Nucleus accumbens (tissue), 56 donors: ENCODE measurements around the gene TJP2.

Source experiments
- DNase-seq, 56 donors: peaks; one replicate each; lab custom pipeline; 2025; lab: John Stamatoyannopoulos, UW

Gene TJP2

DNA sequence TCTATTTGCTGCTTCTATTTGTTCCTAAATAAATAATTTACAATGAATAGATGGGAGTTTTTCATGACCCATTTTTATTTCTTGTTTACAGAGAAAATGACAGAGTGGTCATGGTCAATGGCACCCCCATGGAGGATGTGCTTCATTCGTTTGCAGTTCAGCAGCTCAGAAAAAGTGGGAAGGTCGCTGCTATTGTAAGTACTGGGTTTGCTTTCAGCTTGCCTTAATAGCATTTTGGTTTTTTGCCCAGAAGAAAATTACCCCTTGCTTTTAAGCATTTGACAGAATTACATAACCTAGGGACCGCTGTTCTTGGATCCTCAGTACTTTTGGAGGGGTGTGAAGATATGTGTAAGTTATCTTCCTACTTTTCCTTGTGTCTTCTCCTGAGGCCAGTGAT, 44.1 kb downstream of the TJP2 start:
- DNase-seq: peak in 1 of 56 donors; percentile 10

DNA sequence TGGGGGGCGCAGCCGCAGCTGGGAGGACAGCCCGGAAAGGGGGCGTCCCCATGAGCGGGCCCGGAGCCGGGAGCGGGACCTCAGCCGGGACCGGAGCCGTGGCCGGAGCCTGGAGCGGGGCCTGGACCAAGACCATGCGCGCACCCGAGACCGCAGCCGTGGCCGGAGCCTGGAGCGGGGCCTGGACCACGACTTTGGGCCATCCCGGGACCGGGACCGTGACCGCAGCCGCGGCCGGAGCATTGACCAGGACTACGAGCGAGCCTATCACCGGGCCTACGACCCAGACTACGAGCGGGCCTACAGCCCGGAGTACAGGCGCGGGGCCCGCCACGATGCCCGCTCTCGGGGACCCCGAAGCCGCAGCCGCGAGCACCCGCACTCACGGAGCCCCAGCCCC, 47.0 kb downstream of the TJP2 start:
- DNase-seq: no peak

DNA sequence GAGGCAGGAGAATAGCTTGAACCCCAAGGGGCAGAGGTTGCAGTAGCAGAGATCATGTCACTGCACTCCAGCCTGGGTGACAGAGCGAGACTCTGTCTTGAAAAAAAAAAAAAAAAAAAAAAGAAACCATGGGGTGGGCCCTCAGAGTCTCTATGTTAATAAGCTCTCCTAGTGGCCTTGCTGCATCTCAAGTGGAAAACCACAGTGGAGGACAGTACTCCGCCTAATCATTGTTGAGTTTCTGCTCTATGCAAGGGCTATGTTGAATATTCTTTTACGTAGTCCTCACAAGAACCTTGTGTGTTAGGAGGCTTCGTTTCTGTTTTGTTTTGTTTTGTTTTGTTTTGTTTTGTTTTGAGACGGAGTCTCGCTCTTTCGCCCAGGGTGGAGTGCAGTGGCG, 48.9 kb downstream of the TJP2 start:
- no peak for DNase-seq

DNA sequence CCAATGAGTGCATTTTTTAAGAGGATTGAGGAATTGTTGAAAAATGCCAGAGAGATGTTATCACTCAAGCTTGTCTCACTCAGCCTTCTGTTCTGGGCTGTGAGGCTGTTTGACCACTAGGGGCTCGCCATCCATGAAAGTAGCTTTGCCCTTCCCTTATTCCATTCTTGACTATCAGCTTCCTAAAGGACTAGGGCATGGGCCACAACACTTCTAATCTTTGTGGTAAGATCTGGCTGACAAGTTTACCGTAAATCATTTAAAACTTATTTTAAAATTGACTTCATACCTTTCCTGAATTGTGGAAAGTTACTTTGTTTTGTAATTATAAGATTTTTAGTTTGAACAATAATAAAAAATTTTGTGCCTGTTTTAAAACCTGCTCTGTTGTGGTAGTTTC, 49.5 kb downstream of the TJP2 start:
- peak in 10 of 56 donors; percentile 5 to 49 (median 12) for DNase-seq

DNA sequence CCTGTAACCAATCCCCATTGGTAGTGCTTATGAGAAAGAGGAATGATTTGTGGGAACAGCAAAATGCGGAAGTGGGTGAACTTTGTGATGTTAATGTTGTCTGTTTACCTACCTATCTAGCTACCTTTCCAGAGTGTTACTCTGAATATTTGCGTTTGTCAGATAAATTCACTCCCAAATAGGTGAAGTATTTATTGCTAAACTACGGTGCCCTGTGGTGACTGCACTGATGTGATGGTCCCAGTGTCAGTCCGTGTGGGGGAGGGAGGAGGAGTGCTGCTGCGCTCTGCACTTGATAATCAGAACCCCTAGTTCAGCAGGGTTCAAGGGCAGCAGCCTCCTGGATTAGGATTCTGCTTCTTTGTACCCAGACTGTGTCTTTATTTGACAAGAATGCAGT, 55.3 kb downstream of the TJP2 start:
- no peak for DNase-seq

DNA sequence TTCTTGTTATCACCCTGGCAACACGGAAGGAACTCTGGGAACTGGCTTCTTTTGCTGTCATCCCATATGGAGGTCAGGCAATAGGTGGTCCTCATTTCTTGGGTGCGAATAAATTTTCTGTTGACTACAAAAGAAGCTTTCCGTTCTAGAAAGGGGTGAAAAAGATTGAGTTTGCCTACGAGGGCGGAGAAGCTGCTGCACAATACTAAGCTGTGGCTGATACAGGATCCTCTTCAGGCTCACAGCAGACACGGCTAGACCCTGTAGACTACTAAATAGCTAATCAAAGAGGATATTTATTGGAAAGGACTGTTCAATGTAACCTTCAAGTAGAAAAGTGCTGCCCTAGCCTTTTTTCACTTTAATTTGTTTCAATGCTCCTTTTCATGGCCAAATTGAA, 58.1 kb downstream of the TJP2 start:
- no peak for DNase-seq

DNA sequence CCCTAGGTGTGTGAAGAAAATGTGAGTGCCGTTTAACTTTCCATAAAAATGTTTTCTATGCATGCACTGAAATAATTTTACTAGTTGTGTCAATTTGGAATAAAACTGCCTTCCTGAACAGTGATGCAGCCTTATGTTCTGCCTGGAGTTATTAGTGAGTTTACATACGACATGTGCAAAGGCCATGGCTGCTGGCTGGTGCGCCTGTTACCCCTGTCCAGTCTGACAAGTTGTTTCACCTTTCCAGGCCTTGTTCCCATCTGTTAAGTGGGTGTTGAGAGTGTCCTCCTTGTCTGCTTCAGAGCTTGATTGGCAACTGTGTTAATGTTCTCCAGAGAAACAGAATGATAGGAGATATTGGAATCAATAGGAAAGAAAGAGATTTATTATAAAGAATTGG, 60.6 kb downstream of the TJP2 start:
- DNase-seq: no peak

DNA sequence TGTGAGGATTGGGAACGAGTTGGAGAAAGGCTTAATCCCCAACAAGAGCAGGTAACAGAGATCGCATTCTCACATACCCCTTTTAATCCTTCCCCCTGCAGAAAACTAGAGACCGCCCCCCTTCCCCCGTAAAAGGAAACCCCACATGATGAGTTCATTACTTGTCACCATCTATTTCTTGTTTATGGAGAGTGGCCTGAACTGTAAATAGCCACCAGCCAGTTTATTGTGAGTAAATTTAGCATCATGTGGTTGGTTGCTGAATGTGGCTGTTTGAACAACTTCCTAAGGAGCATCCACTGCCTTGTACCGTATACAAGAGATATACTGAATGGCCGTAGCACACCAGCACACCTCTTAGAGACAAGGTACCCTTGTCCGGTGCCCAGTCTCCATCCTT, 62.1 kb downstream of the TJP2 start:
- DNase-seq: no peak

DNA sequence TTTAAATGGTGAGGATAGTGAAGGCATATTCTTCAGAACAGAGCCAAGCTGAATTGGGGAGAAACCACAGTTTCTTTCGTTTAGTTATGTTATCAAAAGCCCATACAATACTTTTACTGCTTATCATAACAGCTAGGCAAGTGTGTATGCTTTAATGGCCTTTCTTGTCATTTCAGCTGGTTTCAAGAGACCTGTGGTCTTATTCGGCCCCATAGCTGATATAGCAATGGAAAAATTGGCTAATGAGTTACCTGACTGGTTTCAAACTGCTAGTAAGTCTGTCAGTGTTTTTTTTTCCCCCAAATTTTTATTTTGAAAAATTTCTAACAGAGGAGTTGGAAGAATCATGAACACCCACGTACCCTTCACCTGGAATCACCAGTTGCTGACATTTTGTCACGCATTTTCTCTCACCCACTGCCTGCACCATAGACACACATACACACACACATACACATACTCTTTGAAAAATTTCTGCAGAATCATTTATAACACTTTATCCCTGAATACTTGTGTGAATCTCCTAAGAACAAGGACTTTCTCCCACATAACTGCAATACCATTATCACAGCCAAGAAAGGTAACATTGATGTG, 63.7 kb downstream of the TJP2 start:
- DNase-seq: peak in 12 of 56 donors; percentile 1 to 44 (median 15)

DNA sequence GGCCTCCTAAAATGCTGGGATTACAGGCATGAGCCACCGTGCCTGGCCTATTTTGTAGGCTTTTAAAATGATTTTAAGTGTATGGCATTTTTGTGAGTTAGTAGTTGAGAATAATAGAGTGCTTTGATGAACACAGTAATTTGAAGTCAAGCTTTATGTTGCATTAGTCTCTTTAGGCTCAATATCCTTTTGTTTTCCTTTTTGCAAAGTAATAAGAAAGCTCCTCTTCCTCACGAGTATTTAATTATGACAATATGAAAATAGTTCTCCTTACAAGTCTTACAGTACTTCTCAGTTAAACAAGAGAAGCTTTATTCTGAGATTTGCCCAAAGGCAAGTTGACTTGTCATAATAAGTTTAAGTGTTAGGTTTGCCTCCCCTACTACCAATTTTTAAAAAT, 69.0 kb downstream of the TJP2 start:
- DNase-seq: no peak

DNA sequence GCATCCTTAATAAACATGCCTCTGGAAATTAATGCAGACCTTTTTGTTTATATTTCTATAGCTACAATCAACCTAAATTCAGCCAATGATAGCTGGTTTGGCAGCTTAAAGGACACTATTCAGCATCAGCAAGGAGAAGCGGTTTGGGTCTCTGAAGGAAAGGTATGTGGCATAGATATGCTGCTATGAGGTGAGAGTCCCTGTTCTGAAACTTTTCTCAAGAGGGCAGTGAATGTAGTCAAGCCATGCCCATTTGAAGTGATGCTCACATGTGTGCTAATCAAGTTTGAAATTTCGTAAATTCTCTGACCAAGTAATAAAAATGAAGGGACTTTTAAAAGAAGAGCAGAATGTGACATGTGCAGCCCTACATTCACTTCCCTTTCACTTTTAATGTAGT, 72.6 kb downstream of the TJP2 start:
- no peak for DNase-seq

DNA sequence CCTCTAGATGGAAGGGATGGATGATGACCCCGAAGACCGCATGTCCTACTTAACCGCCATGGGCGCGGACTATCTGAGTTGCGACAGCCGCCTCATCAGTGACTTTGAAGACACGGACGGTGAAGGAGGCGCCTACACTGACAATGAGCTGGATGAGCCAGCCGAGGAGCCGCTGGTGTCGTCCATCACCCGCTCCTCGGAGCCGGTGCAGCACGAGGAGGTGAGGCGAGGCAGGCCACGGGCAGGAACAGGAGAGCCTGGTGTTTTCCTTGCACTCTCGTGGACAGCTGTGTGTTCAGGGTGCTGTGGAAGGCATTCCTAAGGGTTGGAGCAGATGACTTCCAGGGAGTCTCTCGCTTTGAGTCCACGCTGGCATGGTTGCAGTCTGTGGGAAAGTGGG, 73.9 kb downstream of the TJP2 start:
- DNase-seq: no peak

DNA sequence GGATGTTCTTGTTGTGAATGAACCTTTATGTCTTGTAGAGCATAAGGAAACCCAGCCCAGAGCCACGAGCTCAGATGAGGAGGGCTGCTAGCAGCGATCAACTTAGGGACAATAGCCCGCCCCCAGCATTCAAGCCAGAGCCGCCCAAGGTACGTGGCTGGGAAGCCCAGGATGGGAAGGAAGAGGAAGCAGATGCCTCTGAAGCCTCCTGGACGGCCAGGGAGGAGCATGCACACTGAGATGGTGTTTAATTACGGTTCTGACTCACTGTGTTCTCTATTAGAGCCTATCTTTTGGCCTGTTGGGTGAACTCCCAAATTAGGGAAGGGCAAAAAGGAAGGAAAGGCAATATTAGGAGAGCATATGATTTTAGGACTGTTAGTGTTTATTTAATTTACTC, 75.3 kb downstream of the TJP2 start:
- DNase-seq: no peak

DNA sequence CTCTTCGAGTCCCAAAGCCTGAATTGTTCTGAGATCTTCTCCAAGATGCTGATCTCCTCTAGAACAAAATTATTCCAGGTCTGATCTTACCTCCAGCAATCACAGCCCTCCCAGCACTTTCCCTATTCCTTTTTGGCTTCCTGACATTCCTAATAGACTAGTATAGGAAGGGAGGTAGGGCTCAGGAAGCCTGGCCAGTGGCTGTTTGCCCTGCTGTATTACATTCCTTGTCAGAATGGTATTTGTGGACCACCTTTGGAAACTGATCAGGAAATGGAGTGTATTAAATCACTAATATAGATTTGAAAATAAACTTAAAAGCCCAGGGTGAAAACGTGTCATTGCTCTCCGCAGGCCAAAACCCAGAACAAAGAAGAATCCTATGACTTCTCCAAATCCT, 76.6 kb downstream of the TJP2 start:
- no peak for DNase-seq

DNA sequence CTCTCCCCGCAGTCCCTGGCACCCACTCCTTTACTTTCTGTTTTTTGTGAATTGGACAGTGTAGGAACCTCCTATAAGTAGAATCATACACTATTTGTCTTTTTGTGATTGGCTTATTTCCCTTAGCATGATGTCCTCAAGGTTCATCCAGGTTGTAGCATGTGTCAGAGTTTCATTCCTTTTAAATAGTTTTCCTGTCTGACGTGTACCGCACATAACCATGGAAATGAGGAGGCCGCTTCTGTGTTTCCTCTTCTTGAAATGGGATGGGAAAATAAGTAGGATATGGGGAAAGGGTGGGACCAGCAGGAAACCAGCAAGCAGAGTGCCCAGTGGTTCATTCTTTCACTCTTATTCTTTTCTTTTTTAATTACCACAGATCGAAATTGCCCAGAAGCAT, 78.4 kb downstream of the TJP2 start:
- no peak for DNase-seq

DNA sequence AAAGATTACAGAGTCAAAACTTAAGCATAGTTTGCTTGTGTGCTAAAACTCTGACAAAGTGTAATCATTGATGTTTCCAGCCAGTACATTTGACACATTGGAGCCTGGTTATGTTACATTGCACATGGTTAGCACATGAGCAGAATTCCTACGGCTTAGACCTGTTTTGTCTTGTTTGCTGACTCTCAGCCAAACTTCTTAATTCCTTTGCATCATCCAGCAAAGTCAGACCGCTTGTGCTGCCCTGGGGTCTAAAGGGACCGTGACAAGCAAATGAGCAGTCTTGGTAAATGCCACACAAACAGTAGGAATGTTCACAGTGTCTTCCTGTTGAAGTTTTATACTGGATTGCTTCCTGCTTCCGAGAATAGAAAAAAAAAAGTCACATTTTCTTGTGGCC, 79.0 kb downstream of the TJP2 start:
- DNase-seq: no peak

DNA sequence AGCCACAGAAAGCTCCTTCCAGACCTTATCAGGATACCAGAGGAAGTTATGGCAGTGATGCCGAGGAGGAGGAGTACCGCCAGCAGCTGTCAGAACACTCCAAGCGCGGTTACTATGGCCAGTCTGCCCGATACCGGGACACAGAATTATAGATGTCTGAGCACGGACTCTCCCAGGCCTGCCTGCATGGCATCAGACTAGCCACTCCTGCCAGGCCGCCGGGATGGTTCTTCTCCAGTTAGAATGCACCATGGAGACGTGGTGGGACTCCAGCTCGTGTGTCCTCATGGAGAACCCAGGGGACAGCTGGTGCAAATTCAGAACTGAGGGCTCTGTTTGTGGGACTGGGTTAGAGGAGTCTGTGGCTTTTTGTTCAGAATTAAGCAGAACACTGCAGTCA, 80.1 kb downstream of the TJP2 start:
- DNase-seq: peak in 44 of 56 donors; percentile 2 to 78 (median 36)

DNA sequence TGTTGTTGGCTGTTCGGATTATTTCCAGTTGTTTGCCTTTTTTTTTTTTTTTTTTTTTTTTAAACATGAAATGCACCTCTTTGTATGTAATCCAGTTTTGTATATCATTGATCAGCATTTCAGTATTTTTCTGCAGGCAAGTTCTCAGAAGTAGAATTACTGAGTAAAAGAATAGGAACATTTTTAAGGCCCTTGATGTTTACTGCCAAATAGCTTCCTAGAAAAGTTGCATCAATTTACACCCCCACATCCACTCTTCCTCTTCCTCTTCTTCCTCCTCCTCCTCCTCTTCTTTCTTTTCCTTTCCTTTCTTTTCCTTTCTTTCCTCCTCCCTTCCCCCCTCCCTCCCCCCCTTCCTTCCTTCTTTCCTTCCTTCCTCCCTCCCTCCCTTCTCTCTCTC, 81.5 kb downstream of the TJP2 start:
- no peak for DNase-seq

DNA sequence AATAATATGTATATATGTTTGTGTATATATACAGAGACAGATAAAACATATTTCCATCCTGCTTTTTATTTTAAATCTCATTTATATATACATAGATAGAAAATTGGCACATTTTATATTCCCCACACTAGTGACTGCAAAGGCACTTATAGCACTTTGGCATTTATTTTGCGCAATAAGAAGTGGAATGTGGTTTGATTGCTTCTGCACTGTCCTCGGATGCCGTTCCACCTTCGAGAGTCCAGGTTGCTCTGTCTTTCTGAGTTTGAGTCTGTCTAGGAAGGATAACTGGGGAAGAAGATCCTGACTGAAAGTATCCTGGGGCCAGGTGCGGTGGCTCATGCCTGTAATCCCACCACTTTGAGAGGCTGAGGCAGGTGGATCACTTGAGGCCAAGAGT, 84.5 kb downstream of the TJP2 start:
- DNase-seq: no peak

DNA sequence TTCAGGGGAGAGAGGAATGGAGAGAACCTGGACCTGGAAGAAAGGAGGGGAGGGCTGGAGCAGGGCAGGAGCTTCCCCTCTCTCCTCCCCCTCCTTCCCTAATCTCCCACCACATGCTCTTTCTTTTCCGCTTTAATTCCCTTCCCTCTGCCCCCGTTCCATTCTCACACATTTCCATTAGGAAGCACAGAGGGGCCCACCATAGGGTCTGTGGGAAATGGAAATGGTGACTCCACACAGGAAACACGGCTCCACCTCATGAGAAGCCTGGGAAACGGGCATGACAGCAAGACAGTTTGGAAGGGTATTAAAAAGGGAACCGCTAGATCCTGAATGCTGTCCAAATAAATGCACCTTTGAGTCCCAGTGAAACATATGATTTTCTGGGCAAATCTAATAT, 86.1 kb downstream of the TJP2 start:
- DNase-seq: no peak

DNA sequence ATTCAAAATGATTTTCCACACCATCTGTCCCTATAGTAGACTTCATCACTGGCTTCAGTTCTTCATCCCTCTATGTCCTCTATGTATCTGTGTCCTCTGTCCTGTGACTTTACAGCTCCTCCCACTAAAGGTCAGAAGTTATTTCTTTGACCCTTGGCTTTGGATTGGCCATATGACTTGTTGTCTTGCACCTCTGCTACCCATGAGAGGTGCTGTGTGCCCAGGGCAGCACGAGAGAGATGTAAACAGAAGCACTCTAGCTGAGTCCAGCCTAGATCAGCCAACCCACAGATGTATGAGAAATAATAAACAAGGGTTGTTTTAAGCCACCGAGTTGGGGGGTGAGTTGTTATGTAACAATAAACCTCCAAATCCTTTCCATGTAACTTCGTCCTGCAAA, 87.6 kb downstream of the TJP2 start:
- no peak for DNase-seq

DNA sequence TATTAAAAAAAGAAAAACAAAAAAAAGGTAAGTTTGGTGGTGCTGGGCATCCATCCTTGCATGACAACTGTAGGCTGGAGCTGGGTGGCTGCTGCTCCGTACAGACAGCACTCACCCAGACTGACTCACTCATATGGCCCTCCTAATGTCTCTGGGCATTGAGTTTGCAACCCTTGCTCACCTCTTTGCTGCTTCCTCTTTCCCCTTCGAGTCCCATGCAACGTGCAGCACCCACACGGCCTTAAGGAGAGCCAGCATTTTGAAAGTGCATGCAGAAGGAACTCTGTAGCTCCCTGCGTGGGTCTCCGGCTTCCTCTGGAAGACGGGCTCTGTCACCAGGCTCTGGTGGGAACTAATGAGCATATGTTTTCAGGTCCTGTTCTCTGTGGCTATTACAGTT, 90.4 kb downstream of the TJP2 start:
- no peak for DNase-seq

DNA sequence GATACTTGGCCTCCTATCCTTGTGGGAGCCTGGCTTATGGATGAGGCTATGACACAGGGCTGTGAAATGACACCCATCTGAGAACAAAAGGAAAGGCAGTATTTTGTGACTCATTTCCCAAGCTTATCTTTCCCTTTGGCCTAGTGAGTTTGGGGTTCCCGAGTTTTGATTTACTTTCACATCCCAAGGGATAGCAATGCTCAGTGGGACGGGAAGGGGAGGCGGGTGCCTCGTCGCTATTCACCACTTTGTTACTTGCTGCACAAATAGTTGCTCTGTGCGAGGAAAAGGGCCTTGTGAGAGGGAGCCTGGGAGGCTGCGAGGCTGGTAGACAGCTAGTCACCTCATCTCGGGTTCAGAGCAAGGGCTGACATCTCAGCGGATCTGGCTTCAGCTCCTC, 91.8 kb downstream of the TJP2 start:
- DNase-seq: no peak
